NK-92 treated with Interleukin-12 subunit alpha and Interleukin-12 subunit beta, amount 100 ng/mL, for 24 hours (cell line): ENCODE results near the gene TNIK.
"Not testable (repeated sequence)": the region's sequence is repeated elsewhere in the genome, so short reads cannot be mapped to it uniquely, and the experiment has no call there.

Experiments used
- DNase-seq: peaks from one replicate; lab custom pipeline; 2025; lab: John Stamatoyannopoulos, UW

TNIK gene

DNA sequence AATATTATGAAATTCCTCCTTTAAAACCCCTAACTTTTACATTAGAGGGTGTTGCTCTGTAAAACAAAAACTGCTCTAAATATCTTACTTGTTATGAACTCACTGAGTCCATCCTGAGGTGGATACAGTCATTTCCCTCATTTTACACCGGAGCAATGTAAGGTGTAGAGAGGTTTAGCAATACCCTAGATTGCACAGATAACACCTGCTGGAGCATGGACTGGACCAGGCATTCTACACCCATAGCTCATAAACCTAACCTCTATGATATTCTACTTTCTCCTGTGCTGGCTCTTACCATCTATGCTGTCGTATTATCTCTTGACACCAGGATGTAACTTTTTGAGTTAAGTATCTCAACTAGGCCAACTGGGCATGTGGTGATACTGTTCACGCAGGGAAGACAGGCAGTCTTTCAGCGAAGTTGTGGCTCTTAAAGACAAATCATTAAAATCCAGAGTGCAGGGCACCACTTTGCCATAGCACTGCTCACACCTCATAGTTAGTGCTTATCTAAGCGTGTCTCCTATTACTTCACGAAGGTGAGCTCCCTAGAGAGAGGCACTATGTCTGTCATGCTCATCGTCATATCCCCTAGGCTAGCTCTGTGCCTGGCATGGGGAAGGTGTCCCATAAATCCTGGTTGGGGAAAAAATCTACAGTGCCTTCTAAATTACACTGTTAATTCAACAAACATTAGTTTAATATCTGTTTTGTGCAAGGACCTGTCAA lies 333.6 kb downstream of the TNIK start:
- DNase-seq: no peak

DNA sequence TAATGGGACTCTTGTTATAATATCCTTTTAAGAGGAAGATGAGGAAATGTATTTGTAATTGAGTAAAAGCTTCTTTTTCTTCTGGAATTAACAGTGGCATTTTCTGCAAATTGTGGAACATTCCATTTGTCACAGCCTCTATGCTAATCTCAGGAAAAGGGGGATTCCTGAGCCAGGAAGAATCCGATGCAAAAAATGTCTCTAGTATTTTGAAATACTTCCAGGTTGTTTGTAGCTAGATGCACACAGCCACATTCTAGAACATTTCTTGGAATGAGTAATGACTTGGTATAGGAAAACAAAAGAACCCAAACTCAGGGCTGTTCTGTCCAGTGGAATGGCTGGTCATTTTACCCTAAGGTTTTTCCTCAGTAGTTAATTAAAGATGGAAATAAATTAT lies 335.2 kb downstream of the TNIK start:
- no peak for DNase-seq

DNA sequence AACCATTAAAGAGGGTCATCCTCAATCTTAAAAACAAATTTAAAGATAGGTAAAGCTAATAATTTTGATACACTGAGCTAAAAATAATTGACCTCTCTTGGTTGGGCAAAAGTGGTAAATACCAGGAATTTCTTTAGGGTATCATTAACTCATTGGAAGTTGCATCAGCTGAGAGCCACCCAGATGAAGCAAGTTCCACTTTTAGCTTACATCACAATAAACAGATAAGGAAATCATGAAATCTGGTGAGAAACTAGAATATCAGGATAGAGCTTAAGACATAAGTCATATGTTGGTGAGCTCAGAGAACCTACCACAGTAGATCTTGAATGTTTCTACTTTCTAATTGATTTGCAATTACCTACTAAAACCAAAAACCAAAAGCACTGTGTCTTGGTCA lies 336.3 kb downstream of the TNIK start:
- no peak for DNase-seq

DNA sequence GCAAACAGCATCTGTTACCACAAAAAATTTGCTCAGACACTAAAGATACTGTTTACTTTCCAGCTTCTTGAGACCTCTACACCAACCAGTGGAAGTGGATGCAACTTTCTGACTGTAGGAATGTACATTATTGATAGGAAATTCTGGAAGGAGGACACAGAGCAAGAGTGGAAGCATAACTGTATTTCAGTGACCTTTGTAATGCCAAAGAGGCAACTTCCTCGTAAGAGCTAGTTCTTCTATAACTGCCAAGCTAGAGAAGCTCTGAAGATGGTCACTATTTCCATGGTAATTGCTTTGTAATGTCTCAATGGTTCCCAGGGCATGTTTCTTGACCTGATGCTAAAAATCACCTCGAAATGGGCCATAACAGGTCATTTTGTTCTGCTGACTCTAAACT lies 337.3 kb downstream of the TNIK start:
- DNase-seq: no peak

DNA sequence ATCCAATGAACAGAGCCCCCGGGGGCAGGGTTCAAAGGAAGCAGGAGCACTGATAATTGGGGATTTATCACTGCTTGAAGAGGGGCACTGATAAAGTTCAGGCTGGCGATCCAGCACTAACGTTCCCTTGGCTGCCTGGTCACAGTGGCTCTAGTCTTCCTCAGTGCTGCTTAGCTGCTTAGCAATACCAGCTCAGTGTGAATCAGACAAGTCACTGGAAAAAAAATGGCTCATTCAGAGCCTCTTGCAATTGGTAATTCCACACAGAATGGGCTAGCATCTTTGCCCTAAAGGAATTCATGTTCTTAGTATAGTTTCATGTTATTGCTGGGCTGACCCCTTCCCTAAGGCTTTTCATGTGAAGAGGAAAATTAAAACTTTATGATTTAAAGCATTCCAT lies 338.0 kb downstream of the TNIK start:
- DNase-seq: no peak

DNA sequence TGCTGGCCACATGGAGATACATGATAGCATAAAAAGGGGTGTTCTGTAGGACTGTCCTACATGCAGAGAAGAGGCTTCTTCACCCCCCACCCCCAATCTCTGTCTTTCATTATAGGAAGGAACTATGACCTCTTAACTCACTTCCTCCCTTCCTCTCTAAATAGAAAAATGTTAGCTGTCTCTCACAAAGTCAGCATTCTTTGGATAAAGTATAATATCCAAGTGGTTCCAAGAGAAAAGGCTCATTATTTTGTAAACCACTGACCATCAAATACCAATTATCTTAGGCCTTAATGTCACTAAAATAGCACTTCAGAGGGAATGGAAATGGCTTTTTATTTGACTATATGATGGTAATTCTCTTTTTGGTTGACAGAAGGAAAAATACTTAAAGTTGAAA lies 338.4 kb downstream of the TNIK start:
- no peak for DNase-seq

DNA sequence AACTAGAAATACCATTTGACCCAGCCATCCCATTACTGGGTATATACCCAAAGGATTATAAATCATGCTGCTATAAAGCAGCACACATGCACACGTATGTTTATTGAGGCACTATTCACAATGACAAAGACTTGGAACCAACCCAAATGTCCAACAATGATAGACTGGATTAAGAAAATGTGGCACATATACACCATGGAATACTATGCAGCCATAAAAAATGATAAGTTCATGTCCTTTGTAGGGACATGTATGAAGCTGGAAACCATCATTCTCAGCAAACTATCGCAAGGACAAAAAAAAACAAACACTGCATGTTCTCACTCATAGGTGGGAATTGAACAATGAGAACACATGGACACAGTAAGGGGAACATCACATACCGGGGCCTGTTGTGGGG lies 340.8 kb downstream of the TNIK start:
- not testable (repeated sequence) for DNase-seq

DNA sequence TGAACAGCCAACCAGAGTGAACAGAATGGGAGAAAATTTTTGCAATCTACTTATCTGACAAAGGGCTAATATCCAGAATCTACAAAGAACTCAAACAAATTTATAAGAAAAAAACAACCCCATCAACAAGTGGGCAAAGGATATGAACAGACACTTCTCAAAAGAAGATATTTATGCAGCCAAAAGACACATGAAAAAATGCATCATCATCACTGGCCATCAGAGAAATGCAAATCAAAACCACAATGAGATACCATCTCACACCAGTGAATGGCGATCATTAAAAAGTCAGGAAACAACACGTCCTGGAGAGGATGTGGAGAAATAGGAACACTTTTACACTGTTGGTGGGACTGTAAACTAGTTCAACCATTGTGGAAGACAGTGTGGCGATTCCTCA lies 341.2 kb downstream of the TNIK start:
- not testable (repeated sequence) for DNase-seq

DNA sequence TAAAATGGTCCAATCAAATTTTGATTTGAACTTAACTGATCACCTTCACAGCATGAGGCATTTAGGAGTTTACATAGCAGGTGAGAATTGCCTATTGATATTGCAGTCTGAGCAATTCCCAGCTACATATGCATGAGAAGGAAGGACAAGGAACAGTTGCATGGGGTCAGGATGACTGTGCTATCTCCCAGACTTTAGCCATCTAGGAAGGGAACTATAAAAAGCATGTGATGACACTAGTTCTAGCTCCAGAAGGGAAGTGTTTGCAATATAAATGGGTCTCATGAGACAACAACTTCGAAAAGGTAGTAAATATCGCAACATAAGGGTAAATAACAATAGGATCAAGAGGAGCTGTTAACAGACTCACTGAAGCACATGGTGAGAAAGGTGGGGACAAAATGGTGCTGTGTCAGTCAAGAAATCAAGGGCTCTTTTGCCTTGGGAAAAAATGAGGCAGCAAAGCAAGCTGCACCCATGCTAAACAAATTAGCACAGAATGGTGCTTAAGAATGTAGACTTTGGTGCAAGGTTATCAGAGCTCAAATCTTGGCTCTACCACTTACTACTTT lies 343.3 kb downstream of the TNIK start:
- DNase-seq: no peak

DNA sequence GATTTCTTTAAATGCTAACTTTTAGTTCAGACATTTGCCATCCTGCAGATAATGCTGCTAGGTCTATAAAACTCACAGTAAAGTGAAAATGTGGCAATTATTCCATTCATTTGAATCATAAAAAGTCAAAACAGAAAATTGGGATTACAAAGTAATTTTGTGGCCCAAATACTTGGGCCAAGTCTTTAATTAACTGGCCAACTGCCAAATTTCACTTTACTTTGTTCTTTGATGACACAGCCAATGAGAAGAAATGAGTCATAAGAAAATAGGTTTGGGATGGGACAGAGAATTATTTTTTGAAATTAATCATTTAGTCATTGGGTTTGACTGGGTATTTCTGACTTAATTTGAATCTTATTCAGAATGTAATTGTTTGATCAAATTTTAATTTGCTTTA lies 343.8 kb downstream of the TNIK start:
- no peak for DNase-seq

DNA sequence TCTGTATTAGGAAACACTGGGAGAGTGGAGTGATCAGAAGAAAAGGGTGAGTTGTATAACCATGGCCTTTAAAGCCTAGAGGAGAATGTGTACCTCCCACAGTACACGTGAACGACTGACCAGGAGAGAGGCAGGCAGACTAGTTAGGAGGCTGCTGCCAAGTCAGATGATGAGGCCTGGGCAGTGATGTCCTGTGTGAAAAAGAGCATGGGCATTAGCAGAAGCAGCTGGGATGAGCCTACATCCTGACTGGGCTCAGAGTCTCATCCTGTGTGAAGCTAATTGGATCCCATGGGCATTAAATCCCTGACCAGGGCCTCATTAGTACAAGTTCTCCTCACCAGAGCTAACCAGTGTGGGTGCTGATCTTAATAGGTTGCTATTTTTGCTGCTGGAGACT lies 344.5 kb downstream of the TNIK start:
- DNase-seq: no peak

DNA sequence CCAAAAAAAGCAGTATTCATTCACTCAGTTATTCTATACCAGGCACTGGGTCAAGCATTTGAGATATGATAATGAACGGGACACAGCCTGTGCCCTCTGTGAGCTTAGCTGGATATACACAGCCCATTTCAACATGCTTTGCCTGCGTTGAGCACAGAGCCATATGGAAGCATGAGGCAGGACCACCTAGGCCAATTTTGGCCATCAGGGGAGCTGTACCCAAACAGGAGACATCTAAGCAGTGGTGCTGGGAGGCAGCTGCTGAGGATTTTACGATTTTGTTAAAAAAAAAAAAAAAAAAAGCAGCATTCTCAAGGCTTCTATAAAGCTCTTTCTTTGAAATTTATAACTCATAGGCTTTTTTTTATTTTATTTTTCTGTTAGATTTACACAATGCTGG lies 346.5 kb downstream of the TNIK start:
- DNase-seq: no peak

DNA sequence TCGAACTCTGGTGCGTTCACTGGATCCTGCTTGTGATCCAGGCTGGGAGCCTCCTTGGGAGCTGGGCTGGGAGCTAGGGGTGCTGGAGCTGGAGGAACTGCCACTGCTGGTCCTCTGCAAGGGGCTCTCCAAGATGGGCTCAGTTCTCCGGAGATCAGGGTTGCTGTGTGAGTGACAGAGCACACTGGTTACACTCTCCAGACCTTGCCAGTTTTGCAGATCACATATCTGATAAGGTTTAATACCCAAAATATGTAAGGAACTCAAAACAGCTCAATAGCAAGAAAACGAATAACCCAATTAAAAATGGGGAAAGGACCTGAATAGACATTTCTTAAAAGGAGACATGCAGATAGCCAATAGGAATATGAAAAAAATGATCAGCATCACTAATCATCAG lies 349.5 kb downstream of the TNIK start:
- no peak for DNase-seq

DNA sequence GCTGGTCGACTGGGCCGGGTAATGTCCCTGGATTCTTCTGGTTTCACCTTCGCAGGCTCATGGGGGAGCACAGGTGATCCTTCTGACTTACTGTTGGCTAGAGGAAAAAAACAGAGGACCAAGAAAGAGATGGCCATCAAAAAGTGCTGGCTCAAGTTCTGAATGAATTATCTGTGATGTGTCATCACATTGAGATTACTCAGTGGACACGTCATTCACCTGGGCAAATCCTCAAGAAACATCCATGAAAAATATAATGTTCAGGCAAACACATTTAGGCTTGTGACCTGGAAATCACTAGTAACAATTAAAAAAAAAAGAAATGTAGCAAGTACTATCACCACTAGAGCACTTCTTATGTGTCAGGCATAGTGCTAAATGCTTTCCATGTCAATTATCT lies 352.1 kb downstream of the TNIK start:
- no peak for DNase-seq

DNA sequence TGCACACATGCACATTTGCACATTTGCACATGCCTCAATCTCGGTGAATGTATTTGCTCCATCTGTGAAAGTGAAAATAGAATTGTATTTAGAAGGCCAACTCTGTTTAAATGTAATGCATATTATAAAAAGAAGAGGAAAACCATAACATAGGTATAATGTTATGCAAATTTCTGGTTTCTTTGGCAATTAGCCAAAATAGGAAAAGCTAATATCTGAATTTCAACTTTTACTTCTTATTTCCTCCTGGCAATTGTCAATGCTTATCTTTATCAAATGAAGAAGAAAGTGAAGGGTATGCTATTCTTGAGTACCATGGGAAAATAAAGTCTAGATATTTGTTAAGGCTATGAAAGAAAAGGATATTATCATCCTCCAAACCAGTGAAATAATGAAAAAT lies 357.0 kb downstream of the TNIK start:
- no peak for DNase-seq

DNA sequence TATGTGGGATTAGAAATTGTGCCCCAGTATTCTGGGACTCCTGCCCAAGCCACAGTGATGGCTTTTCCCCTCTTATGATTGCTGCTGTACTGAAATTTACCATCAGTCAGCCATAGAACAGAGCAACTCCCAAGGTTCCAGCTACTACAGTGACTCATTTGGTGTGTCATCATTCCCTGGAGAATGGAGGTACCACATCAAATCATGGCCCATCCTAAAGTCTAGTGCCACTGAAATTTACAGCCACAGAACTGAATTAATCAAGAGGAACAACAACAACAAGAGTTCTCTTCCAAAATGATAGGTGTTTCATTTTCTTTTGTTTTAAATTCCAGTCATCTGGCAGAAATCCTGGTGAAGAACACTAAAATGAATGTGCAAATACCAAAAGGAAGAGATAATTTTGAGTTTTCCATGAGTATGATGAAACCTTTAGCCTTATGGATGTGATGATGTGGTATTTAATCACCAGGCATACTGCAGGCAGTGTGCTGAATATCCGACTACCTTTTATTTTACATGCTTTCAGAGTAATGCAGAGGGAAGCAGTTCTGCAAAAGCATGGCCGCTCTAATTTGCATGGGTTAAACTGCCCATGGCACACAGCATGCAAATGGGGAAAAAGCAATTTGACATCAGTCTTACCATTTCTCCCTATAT lies 358.1 kb downstream of the TNIK start:
- DNase-seq: no peak

DNA sequence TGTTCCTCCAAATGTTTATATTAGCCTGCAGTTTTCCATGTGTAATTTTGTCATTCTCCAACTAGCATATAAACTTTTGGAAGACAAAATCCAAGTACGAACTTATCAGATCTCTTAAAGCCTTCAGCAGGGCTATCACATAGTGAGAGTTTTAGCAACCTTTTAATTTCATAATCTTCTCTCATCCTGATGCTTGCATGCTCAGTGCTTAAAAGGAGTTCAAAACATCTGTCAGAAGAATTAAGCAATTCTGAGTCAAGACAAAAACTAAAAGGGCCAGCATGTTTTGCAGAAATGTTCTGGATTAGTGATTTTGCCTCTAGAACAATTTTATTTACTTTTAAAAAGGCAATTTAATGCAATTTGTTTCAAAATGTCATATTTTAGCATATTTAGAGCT lies 360.3 kb downstream of the TNIK start:
- no peak for DNase-seq

DNA sequence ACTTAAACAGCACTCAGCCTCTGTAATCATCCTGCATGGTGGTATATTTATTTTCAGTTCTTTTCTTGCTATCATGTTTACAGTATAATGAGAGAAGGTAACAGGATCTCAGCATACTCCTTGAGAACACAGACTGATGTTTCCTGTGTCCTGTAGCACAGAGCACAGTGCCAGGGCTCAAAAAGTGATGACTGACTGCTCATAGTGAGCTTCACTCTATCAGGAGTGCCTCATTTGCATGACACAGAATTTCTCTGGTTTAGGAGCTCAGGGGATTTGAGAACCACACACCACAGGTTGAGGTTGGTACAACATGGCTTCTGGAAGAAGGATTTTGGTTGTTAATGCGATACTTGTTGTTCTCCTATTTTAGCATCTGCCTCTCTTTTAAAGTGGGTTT lies 365.1 kb downstream of the TNIK start:
- no peak for DNase-seq

DNA sequence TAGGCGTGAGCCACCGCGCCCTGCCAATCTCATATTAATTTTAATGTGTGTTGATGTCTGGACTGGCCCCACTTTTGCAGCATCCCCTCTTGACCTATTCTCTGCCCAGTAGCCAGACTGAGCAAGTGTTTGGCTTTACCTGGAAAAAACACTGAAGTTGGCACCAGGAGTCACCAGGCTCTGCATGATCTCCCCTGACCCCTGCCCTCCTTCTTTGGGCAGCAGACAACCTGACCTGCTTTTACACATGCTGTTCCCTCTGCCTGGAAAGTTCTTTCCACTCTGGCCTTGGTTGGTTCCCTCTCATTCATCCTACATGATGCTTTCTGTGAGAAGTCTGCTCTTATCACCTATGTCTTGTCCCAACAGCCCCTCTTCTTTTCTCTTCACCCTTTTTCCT lies 365.8 kb downstream of the TNIK start:
- no peak for DNase-seq

DNA sequence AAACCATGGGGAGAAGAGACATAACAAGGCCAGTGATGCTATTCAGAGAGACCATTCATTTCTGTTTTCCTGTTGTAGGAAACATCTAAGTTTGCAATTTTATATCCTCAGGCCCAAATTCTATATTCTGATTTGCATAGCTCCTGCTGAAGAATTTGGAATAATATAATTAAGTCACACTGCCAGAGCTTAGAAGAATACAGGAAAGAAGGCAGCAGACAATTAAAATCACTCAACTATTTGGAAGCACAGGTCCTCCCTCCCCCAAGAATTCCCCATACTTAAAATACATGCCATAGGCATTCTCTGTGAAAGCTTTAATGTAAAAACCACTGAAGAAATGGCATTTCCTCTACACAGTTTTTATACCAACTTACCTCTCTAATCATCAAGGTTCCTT lies 366.7 kb downstream of the TNIK start:
- no peak for DNase-seq

DNA sequence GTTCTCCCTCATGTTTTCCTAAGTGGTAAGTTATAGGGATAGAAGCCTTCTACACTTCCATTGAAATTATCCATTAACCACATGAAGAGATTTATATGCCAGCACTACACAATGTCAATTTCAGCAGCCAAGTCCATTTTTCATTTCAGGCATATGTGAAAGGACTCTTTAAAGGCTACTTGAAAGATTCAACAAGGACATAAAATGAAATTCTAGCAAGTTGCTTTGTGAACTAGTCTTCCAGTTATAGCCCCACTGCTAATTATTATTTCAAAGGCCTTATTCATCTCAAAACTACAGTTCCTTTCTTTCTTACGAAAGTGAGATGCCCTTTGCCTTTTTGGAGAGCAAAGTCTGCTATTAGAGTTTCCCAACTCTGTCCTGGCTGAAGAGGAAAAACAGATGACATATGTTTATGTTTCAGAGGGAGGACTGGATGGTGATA lies 367.7 kb downstream of the TNIK start:
- no peak for DNase-seq

DNA sequence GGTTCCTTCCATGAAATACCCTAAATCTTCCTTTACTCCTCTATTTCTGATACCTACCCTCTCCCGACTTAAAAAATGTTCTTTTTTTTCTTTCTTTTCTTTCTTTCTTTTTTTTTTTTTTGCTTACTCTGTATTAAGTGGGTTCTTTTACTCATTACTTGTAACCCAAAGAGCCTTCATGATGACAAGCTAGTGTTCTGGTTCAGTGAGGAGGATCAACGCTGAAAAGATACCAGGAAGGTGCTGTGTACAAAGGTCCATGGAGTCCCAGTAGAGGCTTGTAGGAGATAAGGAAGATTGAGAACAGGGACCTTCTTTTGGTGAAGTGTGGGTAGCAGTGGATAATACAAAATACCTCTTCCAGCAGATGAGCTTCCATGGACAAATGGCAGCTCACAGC lies 369.9 kb downstream of the TNIK start:
- DNase-seq: no peak

DNA sequence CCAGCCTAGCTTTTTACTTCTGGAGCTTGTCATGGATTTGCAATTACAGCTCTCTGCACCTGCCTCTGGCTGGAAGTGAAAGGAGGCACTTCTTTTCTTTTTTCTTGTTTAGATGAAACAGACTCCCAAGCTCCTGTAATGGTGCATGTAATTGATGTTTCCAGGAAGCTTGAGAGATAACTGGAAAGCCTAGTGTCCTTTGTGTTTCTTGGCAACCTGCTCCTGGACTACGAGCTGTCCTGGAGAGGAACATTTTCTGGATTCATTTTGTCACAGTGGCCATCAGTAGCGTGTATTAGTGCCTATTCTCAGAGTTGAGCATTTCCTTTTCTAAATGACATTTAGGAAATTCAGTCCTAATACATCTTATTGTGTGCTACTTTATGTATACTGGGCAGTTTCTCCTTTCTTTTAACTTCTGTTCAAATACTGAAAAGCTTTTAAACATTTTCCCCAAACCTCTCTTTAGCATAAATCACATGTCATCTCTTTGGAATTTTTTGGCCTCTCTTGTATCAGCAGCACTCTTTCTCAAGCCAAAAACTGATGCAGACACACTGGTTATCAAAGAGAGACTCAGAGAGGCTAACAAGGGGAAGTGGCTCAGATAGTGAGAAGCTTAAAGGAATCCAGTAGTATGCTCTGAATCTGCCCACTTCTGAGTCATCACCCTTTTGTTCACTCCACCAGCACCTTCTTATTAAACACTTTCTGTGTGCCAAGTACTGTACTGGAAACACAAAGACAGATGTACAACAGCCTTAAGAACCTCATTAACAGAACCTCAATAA lies 371.0 kb downstream of the TNIK start:
- DNase-seq: no peak
